CD8-positive, alpha-beta memory T cell (primary cell): ENCODE data around the gene LSAMP. TPM values are rescaled to one million over a fixed set of nuclear protein-coding genes. Genes with fewer than 3 reads are reported as not detected.

Experiments
- CTCF ChIA-PET: fragments of 350-600 bp; sonication (Branson Sonifier 250); formaldehyde crosslinking; loops from one replicate; lab custom pipeline; 2021; ENCODE audit warnings: antibody characterized with exemption; lab: Charles Lee
- POLR2A ChIA-PET: fragments of 350-600 bp; sonication (Branson Sonifier 250); formaldehyde crosslinking; loops from one replicate; lab custom pipeline; 2021; ENCODE audit warnings: antibody characterized with exemption; lab: Charles Lee
- DNase-seq, 5 donors: peaks; one replicate each; pipeline versions ENCODE4 v3.0.0 to v3.0.0-alpha.2; 2020 to 2022; ENCODE audit warnings: mixed read lengths in 1 of 5
- H3K27ac ChIP-seq: one replicate; pipeline ENCODE4 v1.7.0; 2013; ENCODE audit warnings: low read depth, mild to moderate bottlenecking, low read length, moderate library complexity
- H3K27me3 ChIP-seq: 2 replicates; pipeline ENCODE4 v1.7.0; 2013; ENCODE audit warnings: low read length, mild to moderate bottlenecking; ENCODE audit not compliant: insufficient read depth, poor library complexity, severe bottlenecking
- H3K36me3 ChIP-seq: 2 replicates; pipeline ENCODE4 v1.7.0; 2013; ENCODE audit warnings: mild to moderate bottlenecking, low read length, moderate library complexity; ENCODE audit not compliant: insufficient read depth
- H3K4me1 ChIP-seq: 2 replicates; pipeline ENCODE4 v1.7.0; 2013; ENCODE audit warnings: mild to moderate bottlenecking, low read length, moderate library complexity; ENCODE audit not compliant: insufficient read depth
- H3K4me3 ChIP-seq: 2 replicates; pipeline ENCODE4 v1.7.0; 2013; ENCODE audit warnings: mild to moderate bottlenecking, low read length
- H3K9me3 ChIP-seq: 2 replicates; pipeline ENCODE4 v1.7.0; 2013; ENCODE audit warnings: mild to moderate bottlenecking, low read length
- H3K27ac Mint-ChIP-seq, 8 donors: one replicate each; pipeline ENCODE4 v1.8.0; 2020 to 2021; ENCODE audit warnings: mixed read lengths in 8 of 8, mild to moderate bottlenecking in 6 of 8, inconsistent platforms in 3 of 8, moderate library complexity in 3 of 8
- H3K27me3 Mint-ChIP-seq, 2 donors: one replicate each; pipeline ENCODE4 v1.8.0; 2020 to 2021; ENCODE audit warnings: mixed read lengths in 2 of 2, mild to moderate bottlenecking in 1 of 2, moderate library complexity in 1 of 2
- H3K36me3 Mint-ChIP-seq, 3 donors: one replicate each; pipeline ENCODE4 v1.8.0; 2020 to 2021; ENCODE audit warnings: mixed read lengths in 3 of 3, inconsistent platforms in 1 of 3, mild to moderate bottlenecking in 1 of 3
- H3K4me1 Mint-ChIP-seq, 3 donors: one replicate each; pipeline ENCODE4 v1.8.0; 2020 to 2021; ENCODE audit warnings: mixed read lengths in 3 of 3, inconsistent platforms in 1 of 3, mild to moderate bottlenecking in 1 of 3
- H3K4me3 Mint-ChIP-seq, 7 donors: one replicate each; pipeline ENCODE4 v1.8.0; 2020 to 2021; ENCODE audit warnings: mixed read lengths in 7 of 7, mild to moderate bottlenecking in 6 of 7, moderate library complexity in 4 of 7, inconsistent platforms in 2 of 7
- H3K9me3 Mint-ChIP-seq, 5 donors: one replicate each; pipeline ENCODE4 v1.8.0; 2020 to 2022; ENCODE audit warnings: mixed read lengths in 5 of 5, mild to moderate bottlenecking in 3 of 5, moderate library complexity in 2 of 5, inconsistent platforms in 1 of 5
- polyA plus RNA-seq: library from polyadenylated mRNA; unstranded; fragments of 300-500 nt; fragmentation: Illumina TruSeq; gene quantifications from one replicate; pipeline ENCODE4 v1.2.3, GENCODE V29; 2021
- total RNA-seq, 2 experiments: library from RNA; stranded (reverse); gene quantifications; one replicate each; pipeline ENCODE4 v1.2.3, GENCODE V29; 2021

LSAMP gene
- total and polyA plus RNA-seq, 3 experiments from 2014 or later: not detected

DNA sequence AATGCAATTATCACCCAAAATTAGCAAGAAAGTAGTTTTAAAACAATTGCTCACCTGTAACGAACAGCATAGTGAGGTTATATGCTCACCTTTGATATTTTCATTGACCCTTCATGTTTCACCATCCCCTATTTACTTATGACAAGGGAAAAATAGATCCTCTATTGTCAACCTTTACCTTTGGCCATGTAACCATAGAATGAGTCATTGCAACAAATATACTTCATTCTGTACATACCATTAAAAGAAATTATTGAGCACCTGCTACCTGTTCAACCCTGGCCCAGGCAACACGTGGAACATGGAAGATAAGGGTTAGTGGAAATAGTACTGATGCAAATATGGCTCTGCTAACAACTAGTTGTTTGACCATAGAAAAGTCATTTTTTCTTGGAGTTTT lies 20.2 kb downstream of the LSAMP start:
- H3K9me3 ChIP-seq: no peaks in the 10 kb centered on the region
- Mint-ChIP-seq H3K36me3 (no peaks in the 10 kb centered on the region), H3K4me1 (no peaks in the 10 kb centered on the region), H3K4me3 (no peak overlapping the region), H3K27me3 (no peaks in the 10 kb centered on the region), H3K9me3 (peaks cover 0 to 14% (median 4%) of the 10 kb centered on the region in 5 donors), H3K27ac (no peak overlapping the region)
- POLR2A ChIA-PET: no interaction called here
- H3K36me3 ChIP-seq: no peaks in the 10 kb centered on the region
- no peaks in the 10 kb centered on the region for H3K27me3 ChIP-seq
- DNase-seq: no peak
- no peaks in the 10 kb centered on the region for H3K4me1 ChIP-seq
- CTCF ChIA-PET: no interaction called here
- H3K4me3 ChIP-seq: no peak overlapping the region
- no peak overlapping the region for H3K27ac ChIP-seq

- Histone ChIP-seq H3K36me3 (no peaks in the 10 kb centered on the region), H3K4me3 (no peak overlapping the region), H3K4me1 (no peaks in the 10 kb centered on the region), H3K27me3 (no peaks in the 10 kb centered on the region), H3K9me3 (no peaks in the 10 kb centered on the region), H3K27ac (no peak overlapping the region)
- Mint-ChIP-seq H3K27ac (no peak overlapping the region), H3K9me3 (peaks cover 0 to 13% (median 4%) of the 10 kb centered on the region in 5 donors), H3K4me3 (no peak overlapping the region), H3K4me1 (no peaks in the 10 kb centered on the region), H3K36me3 (no peaks in the 10 kb centered on the region), H3K27me3 (no peaks in the 10 kb centered on the region)
- CTCF ChIA-PET: no interaction called here
- POLR2A ChIA-PET: no interaction called here
- no peak for DNase-seq
These were observed 21.3 kb downstream of the LSAMP start for GRCh38 chr3:116423945-116424344.

DNA sequence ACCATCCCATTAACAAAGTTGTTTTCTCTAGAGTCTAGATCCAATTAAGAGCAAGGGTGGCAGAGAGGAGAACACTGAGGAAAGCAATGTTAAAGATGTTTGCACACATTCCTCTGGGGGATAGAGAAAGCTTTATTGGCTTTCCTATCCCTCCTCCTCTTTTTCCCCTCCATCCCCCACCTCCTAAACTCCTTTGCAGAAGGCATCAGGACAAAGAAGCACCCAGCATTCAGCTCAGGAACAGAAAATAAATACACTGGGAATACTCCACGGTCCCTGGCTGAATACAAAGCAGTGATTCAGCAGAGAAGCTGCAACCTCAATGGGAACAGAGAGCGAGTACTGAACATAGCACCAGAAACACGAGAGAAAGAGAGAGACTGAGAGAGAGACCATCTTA lies 21.9 kb downstream of the LSAMP start:
- DNase-seq: no peak
- H3K36me3 ChIP-seq: no peaks in the 10 kb centered on the region
- Mint-ChIP-seq H3K9me3 (peaks cover 0 to 16% (median 4%) of the 10 kb centered on the region in 5 donors), H3K27ac (no peak overlapping the region), H3K27me3 (no peaks in the 10 kb centered on the region), H3K4me3 (no peak overlapping the region), H3K4me1 (no peaks in the 10 kb centered on the region), H3K36me3 (no peaks in the 10 kb centered on the region)
- no peaks in the 10 kb centered on the region for H3K9me3 ChIP-seq
- CTCF ChIA-PET: no interaction called here
- no peak overlapping the region for H3K27ac ChIP-seq
- no peak overlapping the region for H3K4me3 ChIP-seq
- H3K4me1 ChIP-seq: no peaks in the 10 kb centered on the region
- H3K27me3 ChIP-seq: no peaks in the 10 kb centered on the region
- POLR2A ChIA-PET: no interaction called here

- Mint-ChIP-seq H3K27me3 (no peaks in the 10 kb centered on the region), H3K27ac (no peak overlapping the region), H3K4me3 (no peak overlapping the region), H3K9me3 (peaks cover 0 to 8% (median 5%) of the 10 kb centered on the region in 5 donors), H3K4me1 (no peaks in the 10 kb centered on the region), H3K36me3 (no peaks in the 10 kb centered on the region)
- no peak overlapping the region for H3K27ac ChIP-seq
- no peaks in the 10 kb centered on the region for H3K27me3 ChIP-seq
- no peak overlapping the region for H3K4me3 ChIP-seq
- ChIA-PET POLR2A (no interaction called here), CTCF (no interaction called here)
- DNase-seq: no peak
- H3K9me3 ChIP-seq: no peaks in the 10 kb centered on the region
- H3K36me3 ChIP-seq: no peaks in the 10 kb centered on the region
- no peaks in the 10 kb centered on the region for H3K4me1 ChIP-seq
These were observed 28.1 kb downstream of the LSAMP start for GRCh38 chr3:116417151-116417550.

DNA sequence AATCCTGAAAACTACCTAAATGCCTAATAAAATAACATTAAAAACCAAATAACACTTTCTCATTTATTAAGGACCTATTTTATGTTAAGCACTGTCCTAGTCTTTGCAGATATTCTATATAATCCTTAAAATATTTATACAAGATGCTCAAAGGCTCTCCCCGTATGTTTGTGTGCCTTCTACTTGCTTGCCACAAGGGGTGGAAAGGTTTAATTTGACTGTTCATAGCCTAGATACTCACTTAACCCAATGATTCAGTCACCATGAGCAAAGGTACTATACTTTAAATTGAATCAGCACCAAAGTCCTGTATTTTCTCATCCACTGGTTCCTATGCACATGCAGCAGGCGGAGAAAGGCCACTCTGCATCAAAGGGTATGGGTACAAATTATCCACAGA lies 32.0 kb downstream of the LSAMP start:
- Mint-ChIP-seq H3K4me1 (no peaks in the 10 kb centered on the region), H3K36me3 (no peaks in the 10 kb centered on the region), H3K27ac (no peak overlapping the region), H3K4me3 (no peak overlapping the region), H3K9me3 (peaks cover 0 to 7% (median 4%) of the 10 kb centered on the region in 5 donors), H3K27me3 (no peaks in the 10 kb centered on the region)
- DNase-seq: no peak
- Histone ChIP-seq H3K36me3 (no peaks in the 10 kb centered on the region), H3K4me3 (no peak overlapping the region), H3K4me1 (no peaks in the 10 kb centered on the region), H3K27me3 (no peaks in the 10 kb centered on the region), H3K27ac (no peak overlapping the region), H3K9me3 (no peaks in the 10 kb centered on the region)
- POLR2A ChIA-PET: no interaction called here
- CTCF ChIA-PET: no interaction called here

DNA sequence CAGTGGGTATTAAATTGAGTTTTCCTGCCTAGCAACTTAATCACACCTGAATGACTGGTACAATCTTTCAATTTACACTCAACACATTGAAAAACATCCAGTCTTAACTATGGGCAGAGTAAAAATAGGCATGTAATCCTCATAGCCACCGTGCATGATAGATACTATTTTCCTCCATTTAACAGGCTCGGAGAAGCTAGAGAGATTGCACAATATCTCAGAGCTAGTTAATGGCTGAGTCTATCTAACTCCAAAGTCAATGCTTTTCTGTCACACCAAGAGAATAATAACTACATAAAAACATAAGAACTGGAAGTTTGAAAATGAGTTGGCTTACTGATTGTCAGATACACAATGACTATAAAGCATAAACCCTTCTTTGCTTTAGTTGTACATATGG lies 36.8 kb downstream of the LSAMP start:
- no peaks in the 10 kb centered on the region for H3K36me3 ChIP-seq
- H3K4me1 ChIP-seq: no peaks in the 10 kb centered on the region
- H3K4me3 ChIP-seq: no peak overlapping the region
- DNase-seq: no peak
- Mint-ChIP-seq H3K4me3 (no peak overlapping the region), H3K27ac (no peak overlapping the region), H3K36me3 (no peaks in the 10 kb centered on the region), H3K4me1 (no peaks in the 10 kb centered on the region), H3K9me3 (peaks cover 0 to 9% (median 0%) of the 10 kb centered on the region in 5 donors), H3K27me3 (no peaks in the 10 kb centered on the region)
- H3K27ac ChIP-seq: no peak overlapping the region
- ChIA-PET POLR2A (no interaction called here), CTCF (no interaction called here)
- no peaks in the 10 kb centered on the region for H3K9me3 ChIP-seq
- no peaks in the 10 kb centered on the region for H3K27me3 ChIP-seq

DNA sequence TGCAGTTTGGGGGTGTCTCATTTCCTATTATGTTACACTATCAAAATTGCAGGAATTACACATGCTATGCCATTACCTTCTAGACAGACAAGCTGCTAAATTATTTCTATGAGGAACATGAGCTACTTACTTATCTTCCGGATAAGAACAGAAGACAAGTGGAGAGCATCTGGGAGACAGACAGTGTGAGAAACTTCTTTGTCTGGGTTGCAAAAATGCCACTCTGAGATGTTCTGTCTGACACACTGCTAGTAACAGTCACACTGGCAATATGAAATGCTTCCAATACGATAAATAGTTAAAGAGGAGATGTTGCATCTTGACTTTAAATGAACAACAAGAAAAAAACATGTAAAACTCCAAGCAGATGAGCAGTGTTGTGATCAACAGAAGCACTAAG lies 40.1 kb downstream of the LSAMP start:
- POLR2A ChIA-PET: no interaction called here
- Histone ChIP-seq H3K36me3 (no peaks in the 10 kb centered on the region), H3K9me3 (no peaks in the 10 kb centered on the region), H3K27ac (no peak overlapping the region), H3K27me3 (no peaks in the 10 kb centered on the region), H3K4me1 (no peaks in the 10 kb centered on the region), H3K4me3 (no peak overlapping the region)
- Mint-ChIP-seq H3K27ac (no peak overlapping the region), H3K4me3 (no peak overlapping the region), H3K36me3 (no peaks in the 10 kb centered on the region), H3K9me3 (peaks cover 0 to 7% (median 0%) of the 10 kb centered on the region in 5 donors), H3K27me3 (no peaks in the 10 kb centered on the region), H3K4me1 (no peaks in the 10 kb centered on the region)
- no peak for DNase-seq
- CTCF ChIA-PET: no interaction called here

DNA sequence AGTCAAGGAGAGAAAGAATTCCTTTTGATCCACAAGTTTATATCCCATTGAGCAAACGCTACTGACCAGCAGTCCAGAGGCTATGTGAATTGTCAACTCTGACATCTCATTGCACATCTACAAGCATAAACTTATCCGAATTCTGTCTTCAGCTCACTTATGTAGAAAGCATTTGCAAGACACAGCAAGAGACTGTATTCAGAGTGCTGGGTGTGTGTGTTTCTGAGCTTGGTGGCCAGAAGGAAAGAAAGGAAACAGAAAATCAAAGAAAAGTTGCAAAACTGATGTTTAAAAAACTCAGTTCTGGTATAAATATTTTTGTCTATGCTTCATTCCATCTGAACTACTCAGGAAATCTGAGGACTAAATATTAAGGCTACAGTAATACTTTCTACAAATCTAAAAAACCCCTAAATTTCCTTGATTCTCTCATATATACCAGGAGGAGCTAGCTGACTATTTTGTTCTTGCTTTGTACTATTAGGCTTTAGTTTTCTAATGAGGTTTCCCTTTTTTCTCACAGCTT lies 45.5 kb downstream of the LSAMP start:
- no peak overlapping the region for H3K4me3 Mint-ChIP-seq
- H3K36me3 Mint-ChIP-seq: no peaks in the 10 kb centered on the region
- ChIA-PET POLR2A (no interaction called here), CTCF (no interaction called here)
- H3K27me3 Mint-ChIP-seq: no peaks in the 10 kb centered on the region
- Histone ChIP-seq H3K9me3 (no peaks in the 10 kb centered on the region), H3K4me3 (no peak overlapping the region), H3K27ac (no peak overlapping the region), H3K36me3 (no peaks in the 10 kb centered on the region), H3K27me3 (no peaks in the 10 kb centered on the region), H3K4me1 (no peaks in the 10 kb centered on the region)
- peaks cover 0 to 2% (median 0%) of the 10 kb centered on the region in 5 donors for H3K9me3 Mint-ChIP-seq
- H3K27ac Mint-ChIP-seq: no peak overlapping the region
- H3K4me1 Mint-ChIP-seq: no peaks in the 10 kb centered on the region
- no peak for DNase-seq

DNA sequence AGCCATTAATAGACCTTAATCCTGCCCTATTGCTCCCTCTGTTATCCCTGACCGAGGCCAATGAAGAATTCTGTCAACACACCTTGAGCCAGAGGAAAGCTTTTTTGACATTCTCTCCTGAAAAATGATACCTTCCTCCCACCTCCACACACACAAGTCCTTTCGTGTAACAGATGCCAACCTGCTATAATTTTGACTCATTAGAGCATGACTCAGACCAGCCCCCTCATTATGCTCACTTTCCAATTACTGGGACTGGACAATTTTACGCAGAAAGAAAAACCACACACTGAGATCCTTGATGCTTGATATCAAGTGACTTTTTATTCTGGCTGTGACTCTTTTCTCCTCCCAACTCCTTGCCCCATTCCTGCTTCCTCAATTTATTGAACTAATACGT lies 50.9 kb downstream of the LSAMP start:
- ChIA-PET CTCF (no interaction called here), POLR2A (no interaction called here)
- no peaks in the 10 kb centered on the region for H3K27me3 ChIP-seq
- Mint-ChIP-seq H3K27ac (no peak overlapping the region), H3K36me3 (no peaks in the 10 kb centered on the region), H3K9me3 (peaks cover 0 to 3% (median 2%) of the 10 kb centered on the region in 5 donors), H3K4me3 (no peak overlapping the region), H3K27me3 (no peaks in the 10 kb centered on the region), H3K4me1 (no peaks in the 10 kb centered on the region)
- H3K36me3 ChIP-seq: no peaks in the 10 kb centered on the region
- DNase-seq: no peak
- H3K27ac ChIP-seq: no peak overlapping the region
- H3K4me3 ChIP-seq: no peak overlapping the region
- H3K4me1 ChIP-seq: no peaks in the 10 kb centered on the region
- no peaks in the 10 kb centered on the region for H3K9me3 ChIP-seq
